IMR-90 (cell line): ENCODE data around the gene PLA2G12A. TPM values are rescaled to one million over a fixed set of nuclear protein-coding genes. Genes with fewer than 3 reads are reported as not detected.

Experiments used
- ATAC-seq: fragments of 200-7000 bp; cut with Tn5 transposase; 2 replicates; pipeline ENCODE4 v1.9.1; 2020; ENCODE audit warnings: low read depth, mild to moderate bottlenecking, moderate library complexity
- BruUV-seq: library from RNA; stranded (reverse); fragments of 400-500 nt; replicated peaks from 2 replicates; lab custom pipeline; 2021; lab: Mats Ljungman, UMichigan
- CTCF ChIA-PET: fragments of 300-600 bp; formaldehyde crosslinking; extraction: SDS; loops from one replicate; lab custom pipeline; 2021; ENCODE audit warnings: antibody characterized with exemption; lab: Yijun Ruan, JAX
- POLR2A ChIA-PET: fragments of 300-600 bp; sonication (Branson Sonifier 250); formaldehyde crosslinking; loops from one replicate; lab custom pipeline; 2022; ENCODE audit warnings: antibody characterized with exemption; ENCODE audit not compliant: unreplicated experiment; lab: Charles Lee
- DNase-seq: peaks from one replicate; pipeline ENCODE4 v3.0.0; 2013
- H2AFZ ChIP-seq: replicated peaks from 2 replicates; pipeline ENCODE3; 2013; ENCODE audit warnings: low read length, mild to moderate bottlenecking; ENCODE audit not compliant: poor library complexity
- H2AK5ac ChIP-seq: 2 replicates; pipeline ENCODE4 v1.6.1; 2013; ENCODE audit warnings: low read depth, low read length, inconsistent platforms
- H2AK9ac ChIP-seq: replicated peaks from 2 replicates; pipeline ENCODE3; 2013; ENCODE audit warnings: mild to moderate bottlenecking, low read depth, low read length, moderate library complexity; ENCODE audit not compliant: poor library complexity
- H2BK120ac ChIP-seq: 2 replicates; pipeline ENCODE4 v1.6.1; 2013; ENCODE audit warnings: low read depth, low read length, inconsistent platforms
- H2BK15ac ChIP-seq: 3 replicates; pipeline ENCODE4 v1.6.1; 2013; ENCODE audit warnings: low read depth, low read length, inconsistent platforms
- H2BK20ac ChIP-seq: 2 replicates; pipeline ENCODE4 v1.6.1; 2013; ENCODE audit warnings: low read depth, mild to moderate bottlenecking, inconsistent platforms, low read length, moderate library complexity
- H2BK5ac ChIP-seq: 2 replicates; pipeline ENCODE4 v1.6.1; 2013; ENCODE audit warnings: mild to moderate bottlenecking, low read depth, low read length, inconsistent platforms; ENCODE audit not compliant: poor library complexity, severe bottlenecking
- H3K14ac ChIP-seq: replicated peaks from 2 replicates; pipeline ENCODE4 v1.6.1; 2013; ENCODE audit warnings: low read depth, low read length, inconsistent platforms
- H3K18ac ChIP-seq: 2 replicates; pipeline ENCODE4 v1.6.1; 2013; ENCODE audit warnings: low read depth, low read length, control low read depth
- H3K23ac ChIP-seq: 2 replicates; pipeline ENCODE4 v1.6.1; 2013; ENCODE audit warnings: low read depth, low read length, inconsistent platforms
- H3K27ac ChIP-seq: 2 replicates; pipeline ENCODE4 v1.5.1; 2013; ENCODE audit warnings: mild to moderate bottlenecking, control low read depth, low read length; ENCODE audit not compliant: insufficient read depth
- H3K27me3 ChIP-seq: 2 replicates; pipeline ENCODE4 v1.6.1; 2013; ENCODE audit warnings: low read length; ENCODE audit not compliant: control insufficient read depth, insufficient read depth
- H3K36me3 ChIP-seq: 2 replicates; pipeline ENCODE4 v1.6.1; 2013; ENCODE audit warnings: low read length, mixed read lengths; ENCODE audit not compliant: control insufficient read depth, insufficient read depth
- H3K4ac ChIP-seq: 2 replicates; pipeline ENCODE4 v1.6.1; 2013; ENCODE audit warnings: low read depth, low read length, inconsistent platforms
- H3K4me1 ChIP-seq: 2 replicates; pipeline ENCODE4 v1.6.1; 2013; ENCODE audit warnings: low read length, mixed read lengths; ENCODE audit not compliant: control insufficient read depth, insufficient read depth
- H3K4me2 ChIP-seq: 2 replicates; pipeline ENCODE4 v1.6.1; 2013; ENCODE audit warnings: low read depth, mild to moderate bottlenecking, control low read depth, low read length, moderate library complexity
- H3K4me3 ChIP-seq: 2 replicates; pipeline ENCODE4 v1.5.1; 2013; ENCODE audit warnings: low read depth, mild to moderate bottlenecking, control low read depth, low read length, moderate library complexity; ENCODE audit not compliant: insufficient read depth
- H3K56ac ChIP-seq: 2 replicates; pipeline ENCODE4 v1.6.1; 2013; ENCODE audit warnings: low read length, inconsistent platforms; ENCODE audit not compliant: insufficient read depth; ENCODE audit errors: extremely low read depth
- H3K79me1 ChIP-seq, 2 experiments: 2 replicates each; pipeline ENCODE4 v1.6.1; 2013; ENCODE audit warnings: low read length in 2 of 2, inconsistent platforms in 1 of 2, low read depth in 1 of 2
- H3K9ac ChIP-seq: 2 replicates; pipeline ENCODE4 v1.6.1; 2013; ENCODE audit warnings: low read depth, low read length, control low read depth
- H3K9me1 ChIP-seq: 2 replicates; pipeline ENCODE4 v1.6.1; 2013; ENCODE audit warnings: low read length, inconsistent platforms; ENCODE audit not compliant: insufficient read depth
- H3K9me3 ChIP-seq: 2 replicates; pipeline ENCODE4 v1.6.1; 2013; ENCODE audit warnings: low read length; ENCODE audit not compliant: control insufficient read depth, insufficient read depth
- H4K20me1 ChIP-seq: 2 replicates; pipeline ENCODE4 v1.6.1; 2013; ENCODE audit warnings: low read length, inconsistent platforms; ENCODE audit not compliant: insufficient read depth
- H4K5ac ChIP-seq: 2 replicates; pipeline ENCODE4 v1.6.1; 2013; ENCODE audit warnings: mild to moderate bottlenecking, low read depth, low read length, control low read depth
- H4K8ac ChIP-seq, 2 experiments: 2 replicates each; pipeline ENCODE4 v1.6.1; 2013; ENCODE audit warnings: low read depth in 2 of 2, low read length in 2 of 2, control low read depth in 1 of 2, inconsistent platforms in 1 of 2
- H4K91ac ChIP-seq: 2 replicates; pipeline ENCODE4 v1.6.1; 2013; ENCODE audit warnings: low read depth, low read length, inconsistent platforms; ENCODE audit not compliant: insufficient read depth
- BHLHE40 ChIP-seq: fragments of 150-350 bp; IDR thresholded peaks from 2 replicates; pipeline ENCODE4 v1.6.1; 2016; ENCODE audit warnings: mild to moderate bottlenecking, low read depth, low read length
- CHD1 ChIP-seq: IDR thresholded peaks from 2 replicates; pipeline ENCODE4 v1.6.1; 2012; ENCODE audit warnings: low read depth, low read length, improper control_type of control experiment
- FOS ChIP-seq: fragments of 150-350 bp; IDR thresholded peaks from 2 replicates; pipeline ENCODE4 v1.6.1; 2016; ENCODE audit warnings: low read depth, low read length
- MAZ ChIP-seq: IDR thresholded peaks from 2 replicates; pipeline ENCODE4 v1.6.1; 2012; ENCODE audit warnings: low read depth, mild to moderate bottlenecking, low read length, improper control_type of control experiment, moderate library complexity, borderline replicate concordance
- MXI1 ChIP-seq: IDR thresholded peaks from 2 replicates; pipeline ENCODE4 v1.6.1; 2012; ENCODE audit warnings: low read depth, mild to moderate bottlenecking, low read length, moderate library complexity, borderline replicate concordance
- NFE2L2 ChIP-seq: fragments of 150-350 bp; IDR thresholded peaks from 2 replicates; pipeline ENCODE4 v1.6.1; 2016; ENCODE audit warnings: low read depth, mild to moderate bottlenecking, low read length
- RAD21 ChIP-seq: IDR thresholded peaks from 2 replicates; pipeline ENCODE4 v1.6.1; 2012; ENCODE audit warnings: low read length, improper control_type of control experiment
- USF2 ChIP-seq: fragments of 150-350 bp; IDR thresholded peaks from 2 replicates; pipeline ENCODE4 v1.6.1; 2017; ENCODE audit warnings: mild to moderate bottlenecking, antibody characterized with exemption, low read length, low read depth
- WGBS, 2 experiments: methylation state at CpG; one replicate each; pipeline versions ENCODE4 v1.1.5 to v1.1.7; 2013; ENCODE audit warnings: missing lambda C conversion rate in 2 of 2; ENCODE audit not compliant: insufficient read length in 1 of 2; ENCODE audit errors: extremely low coverage in 2 of 2; 5-methylcytosine and 5-hydroxymethylcytosine counted together
- dilution Hi-C: fragments of 300-500 bp; cut with HindIII; formaldehyde crosslinking; loops from one replicate; pipeline ENCODE4 v1.14.3; 2018; ENCODE audit warnings: low sequenced_read_pairs; ENCODE audit not compliant: unreplicated experiment
- in situ Hi-C: fragments of 300-500 bp; cut with MboI; formaldehyde crosslinking; loops from 3 replicates; pipeline ENCODE4 v1.14.3; 2019; ENCODE audit warnings: low sequenced_read_pairs, inconsistent platforms, mixed read lengths
- intact Hi-C: fragments of 100-400 bp; cut with micrococcal nuclease; formaldehyde crosslinking; loops from 2 replicates; pipeline ENCODE4 v1.10.0; 2022
- polyA plus RNA-seq, 3 experiments: library from polyadenylated mRNA; depleted of rRNA; stranded (reverse); fragments of >200 nt; gene quantifications; 2 replicates each; pipeline ENCODE4 v1.2.3, GENCODE V29; 2012; ENCODE audit warnings: low replicate concordance in 1 of 3
- total RNA-seq: library from RNA; depleted of rRNA; stranded (reverse); fragments of >200 nt; gene quantifications from 2 replicates; pipeline ENCODE4 v1.2.3, GENCODE V29; 2012

Gene PLA2G12A
- total and polyA plus RNA-seq, 2 of the 4 experiments (the other 2 are of a cell fraction), result 10.3 to 17.4 TPM

- Histone ChIP-seq H3K36me3 (no peaks in the 10 kb centered on the region), H3K4me1 (peaks cover 9% of the 10 kb centered on the region), H3K56ac (no peak overlapping the region), H3K27me3 (no peaks in the 10 kb centered on the region), H2BK20ac (no peak overlapping the region), H3K4ac (no peak overlapping the region), H4K5ac (no peak overlapping the region), H3K23ac (no peak overlapping the region), H4K91ac (no peak overlapping the region), H2AK5ac (no peak overlapping the region), H2AFZ (no peak overlapping the region), H3K18ac (no peak overlapping the region), H3K9ac (no peak overlapping the region), H3K9me1 (no peaks in the 10 kb centered on the region), H3K79me1 (peaks cover 7 to 8% of the 10 kb centered on the region in 2 experiments), H3K4me2 (no peak overlapping the region), H2AK9ac (no peak overlapping the region), H3K4me3 (no peak overlapping the region), H2BK5ac (no peak overlapping the region), H4K20me1 (no peaks in the 10 kb centered on the region), H3K14ac (no peak overlapping the region), H2BK15ac (no peak overlapping the region), H4K8ac (no peak overlapping the region), H2BK120ac (no peak overlapping the region), H3K9me3 (no peaks in the 10 kb centered on the region), H3K27ac (no peak overlapping the region)
- TF ChIP-seq FOS (no peak), MXI1 (no peak), CHD1 (no peak), RAD21 (no peak), NFE2L2 (no peak), USF2 (no peak), MAZ (no peak), BHLHE40 (no peak)
- BruUV-seq, result no TSS peak
- DNase-seq (no peak), ATAC-seq (no peak)
- WGBS, 2 experiments, result 83% methylated on average over 2 of the region's 5 CpGs; no CpG with 5 or more reads in 1 of the 2 experiments
- ChIA-PET POLR2A (no interaction called here), CTCF (no interaction called here)
- dilution Hi-C loops (no loop called here), in situ Hi-C loops (no loop called here), intact Hi-C loops (loop anchor here (5.0 kb wide), 1 partner anchor 301 kb away; the partner anchor contains the start of gene SEC24B)
These were observed 3.9 kb upstream of the PLA2G12A start for GRCh38 chr4:109733728-109734127.
